GM21619 (cell line): ENCODE data around the gene HECW1.

ENCODE experiments used
- ATAC-seq: cut with Tn5 transposase; IDR thresholded peaks from one replicate; pipeline ENCODE4 v1.9.1; 2021; ENCODE audit not compliant: unreplicated experiment

Gene HECW1

DNA sequence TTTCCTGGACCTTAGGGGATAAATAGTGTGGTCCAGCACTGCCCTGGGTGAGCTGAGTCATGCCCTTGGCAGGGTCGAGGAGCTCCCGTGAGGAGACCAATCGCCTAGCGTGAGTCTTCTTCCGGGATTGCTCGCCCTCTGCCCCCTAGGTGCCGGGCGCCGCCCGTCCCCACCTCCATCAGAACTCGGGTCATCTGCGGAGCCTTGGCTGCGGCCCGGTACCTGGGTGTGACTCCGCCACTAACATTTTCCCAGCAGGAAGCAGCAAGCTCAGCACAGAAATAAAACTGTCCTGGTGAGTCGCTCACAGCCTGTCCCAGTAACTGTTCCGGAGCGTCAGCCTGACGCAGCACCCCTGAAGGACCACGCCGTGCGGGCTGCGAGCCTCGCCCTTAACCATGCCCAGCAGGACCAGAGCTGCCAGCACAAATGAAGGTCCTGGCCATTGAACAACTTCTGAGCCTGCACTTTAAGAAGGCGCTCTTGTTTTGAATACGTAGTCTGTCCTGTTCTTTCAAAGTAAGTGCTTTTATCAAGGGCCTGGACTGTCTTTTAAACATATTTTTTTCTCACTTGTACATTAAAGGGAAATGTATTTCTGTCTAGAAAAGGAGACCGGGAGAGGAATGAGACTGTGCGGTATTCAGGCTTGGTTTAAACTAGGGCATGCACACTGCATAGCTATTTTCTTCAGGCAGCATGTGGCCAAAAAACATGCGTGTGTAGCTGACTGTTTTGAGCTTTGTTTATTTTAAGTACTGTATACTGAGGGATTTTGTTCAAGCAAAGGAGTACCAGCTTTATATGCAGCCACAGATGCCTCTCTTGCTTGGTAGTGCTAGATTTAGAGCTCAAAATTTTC, 136.7 kb downstream of the HECW1 start:
- no peak for ATAC-seq

DNA sequence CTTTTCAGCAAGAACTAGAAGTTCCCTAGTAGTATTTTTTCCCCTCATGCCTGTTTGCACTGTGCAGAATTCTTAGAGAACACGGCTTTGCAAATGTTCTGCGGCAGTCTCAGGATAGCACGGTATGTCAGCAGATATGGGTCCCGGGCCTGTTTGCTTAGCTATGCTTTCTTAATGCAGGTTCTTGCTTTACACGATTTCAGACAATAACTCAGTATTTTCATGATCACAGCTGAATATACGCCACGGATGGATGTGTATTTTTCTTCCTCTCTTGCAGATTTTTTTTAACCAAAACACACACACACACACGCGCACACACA, 137.3 kb downstream of the HECW1 start:
- ATAC-seq, result no peak

- peak; percentile 76 for ATAC-seq
Measured at GRCh38 chr7:43260980-43261878, 148.8 kb downstream of the HECW1 start.

GRCh38 chr7:43265139-43265538, 152.7 kb downstream of the HECW1 start:
- ATAC-seq, result no peak

DNA sequence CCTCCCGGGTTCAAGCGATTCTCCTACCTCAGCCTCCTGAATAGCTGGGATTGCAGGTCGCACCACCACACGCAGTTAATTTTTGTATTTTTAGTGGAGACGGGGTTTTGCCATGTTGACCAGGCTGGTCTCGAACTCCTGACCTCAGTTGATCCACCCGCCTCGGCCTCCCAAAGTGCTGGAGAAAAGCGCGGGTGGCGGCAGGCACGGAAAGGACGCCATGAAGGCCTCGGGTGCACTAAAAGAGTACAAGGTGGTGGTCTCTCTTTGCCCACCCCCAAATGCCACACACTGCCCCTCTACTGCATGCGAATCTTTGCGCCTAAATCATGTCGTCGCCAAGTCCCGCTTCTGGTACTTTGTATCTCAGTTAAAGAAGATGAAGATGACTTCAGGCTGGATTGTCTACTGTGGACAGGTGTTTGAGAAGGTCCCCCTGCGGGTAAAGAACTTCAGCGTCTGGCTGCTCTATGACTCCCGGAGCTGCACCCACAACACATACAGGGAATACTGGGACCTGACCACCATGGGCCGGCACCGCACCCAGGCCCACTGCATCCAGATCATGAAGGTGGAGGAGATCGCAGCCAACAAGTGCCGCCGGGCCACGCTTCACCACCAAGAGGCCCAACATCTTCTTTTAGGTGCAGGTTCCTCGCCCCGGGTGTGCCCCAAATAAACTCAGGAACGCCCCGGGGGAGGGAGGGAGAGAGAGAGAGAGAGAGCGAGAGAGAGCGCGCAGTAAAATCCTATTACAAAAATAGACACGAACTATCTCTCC, 161.7 kb downstream of the HECW1 start:
- ATAC-seq, result no peak

DNA sequence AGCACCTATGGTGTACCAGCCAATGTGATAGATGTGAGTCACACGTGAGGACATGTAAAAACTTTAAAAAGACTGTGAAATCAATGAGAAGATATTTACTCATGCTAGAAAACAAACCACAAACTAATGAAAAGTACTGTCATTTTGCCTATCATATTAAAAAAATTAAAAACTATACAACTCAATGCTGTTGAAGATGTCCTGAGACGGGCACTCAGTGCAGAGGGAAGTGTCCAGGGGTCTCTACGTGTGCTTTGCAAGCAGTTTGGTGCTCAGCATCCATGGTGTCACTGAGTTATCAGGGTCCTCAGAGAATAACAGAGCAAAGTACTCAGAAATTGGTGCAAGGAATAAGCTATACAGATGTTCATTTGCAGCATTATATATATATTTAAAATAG, 162.3 kb downstream of the HECW1 start:
- ATAC-seq, result no peak

DNA sequence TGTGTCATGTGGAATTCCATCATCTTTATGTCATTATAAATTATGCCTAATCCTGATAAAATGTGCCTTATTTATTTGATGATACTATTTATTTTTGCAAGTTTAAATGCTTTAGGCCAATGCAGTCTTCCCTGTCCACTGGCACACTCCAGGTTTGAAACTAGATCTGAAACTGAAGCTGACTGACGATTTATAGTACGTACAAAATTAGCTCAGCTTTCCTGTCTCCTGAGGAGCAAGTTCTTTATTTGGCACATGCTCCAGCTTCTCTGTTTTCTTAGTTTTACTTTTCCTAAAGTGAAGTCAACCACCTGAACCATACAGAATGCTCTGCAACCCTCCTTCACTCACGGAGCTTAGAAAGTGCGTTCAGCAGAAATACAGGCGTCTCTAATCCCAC, 164.1 kb downstream of the HECW1 start:
- no peak for ATAC-seq

DNA sequence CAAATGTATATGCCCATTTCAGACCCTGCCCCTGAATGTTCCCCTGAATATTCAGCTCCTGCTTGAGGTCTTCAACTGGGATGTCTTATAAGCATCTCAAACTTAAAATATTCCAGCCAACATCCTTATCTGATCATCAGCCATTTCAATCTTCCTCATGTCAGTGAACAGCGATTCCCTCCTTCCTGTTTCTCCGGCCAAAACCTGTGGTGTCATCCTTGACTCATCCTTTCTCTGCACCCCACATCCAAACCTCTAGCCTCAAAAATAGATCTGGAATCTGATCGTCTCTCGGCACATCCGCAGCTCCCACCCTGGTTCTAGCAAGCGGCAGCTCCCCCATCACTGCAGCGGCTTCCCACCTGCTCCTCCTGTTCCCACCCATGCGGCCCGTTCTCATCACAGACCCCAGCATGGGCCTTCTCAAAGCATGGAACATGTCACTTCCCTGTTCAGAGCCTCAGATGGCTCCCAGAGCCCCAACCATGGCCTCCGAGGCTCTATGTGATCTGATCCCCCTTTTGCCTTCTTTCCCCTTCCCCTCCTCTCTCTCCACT, 165.7 kb downstream of the HECW1 start:
- no peak for ATAC-seq

DNA sequence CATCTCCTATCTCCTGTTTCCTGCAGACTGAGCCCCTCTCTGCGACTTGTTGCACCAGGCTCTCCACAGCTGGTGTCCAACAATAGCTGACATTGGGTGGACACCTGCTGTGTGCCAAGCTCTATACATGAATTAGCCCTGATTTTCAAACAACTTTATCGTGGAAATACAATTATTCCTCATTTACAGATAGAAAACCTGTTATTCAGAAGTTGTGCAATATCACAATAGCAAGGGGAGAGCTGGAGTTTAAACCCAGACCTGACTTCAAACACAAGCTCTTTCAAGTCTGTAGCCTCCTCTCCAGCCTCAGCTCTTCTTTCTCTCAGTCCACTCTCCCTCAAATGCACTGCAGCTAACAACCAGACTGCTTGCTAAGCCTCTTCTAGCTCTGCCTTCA, 168.8 kb downstream of the HECW1 start:
- no peak for ATAC-seq

DNA sequence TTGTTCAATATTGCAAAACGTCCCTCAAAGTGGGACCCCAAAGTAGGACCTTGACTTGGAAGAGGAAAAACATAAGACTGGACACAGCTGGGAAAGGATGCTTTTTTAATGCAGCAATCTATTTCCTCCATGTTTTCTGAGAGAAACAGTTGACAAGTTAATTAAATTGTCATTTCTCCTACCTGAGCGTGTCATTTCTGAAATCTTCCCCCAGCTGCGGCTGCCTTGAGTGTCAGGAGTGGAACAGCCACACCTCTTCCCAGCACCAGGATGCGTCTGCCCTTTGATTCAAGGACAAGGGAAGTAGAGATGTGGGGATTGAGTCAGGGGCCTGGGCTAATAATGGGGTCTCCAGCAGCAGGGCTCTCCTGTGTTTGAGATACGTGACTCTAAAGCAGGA, 171.3 kb downstream of the HECW1 start:
- ATAC-seq, result no peak

DNA sequence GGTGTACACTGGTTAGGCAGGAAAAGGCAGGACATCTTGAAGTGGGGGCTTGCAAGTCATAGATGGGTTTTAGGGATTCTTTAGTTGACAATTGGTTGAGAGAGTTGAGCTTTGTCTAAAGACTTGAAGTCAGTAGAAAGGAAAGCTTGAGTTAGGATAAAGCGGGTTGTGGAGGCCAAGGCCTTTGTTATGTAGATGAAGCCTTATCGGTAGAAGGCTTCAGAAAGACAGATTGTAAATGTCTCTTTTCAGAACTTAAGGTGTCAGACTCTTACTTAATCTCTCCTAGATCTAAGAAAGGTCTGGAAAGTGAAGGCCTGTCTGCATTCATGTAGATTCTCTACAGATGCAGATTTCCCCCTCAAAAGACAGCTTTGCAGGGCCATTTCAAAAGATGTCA, 177.4 kb downstream of the HECW1 start:
- no peak for ATAC-seq

DNA sequence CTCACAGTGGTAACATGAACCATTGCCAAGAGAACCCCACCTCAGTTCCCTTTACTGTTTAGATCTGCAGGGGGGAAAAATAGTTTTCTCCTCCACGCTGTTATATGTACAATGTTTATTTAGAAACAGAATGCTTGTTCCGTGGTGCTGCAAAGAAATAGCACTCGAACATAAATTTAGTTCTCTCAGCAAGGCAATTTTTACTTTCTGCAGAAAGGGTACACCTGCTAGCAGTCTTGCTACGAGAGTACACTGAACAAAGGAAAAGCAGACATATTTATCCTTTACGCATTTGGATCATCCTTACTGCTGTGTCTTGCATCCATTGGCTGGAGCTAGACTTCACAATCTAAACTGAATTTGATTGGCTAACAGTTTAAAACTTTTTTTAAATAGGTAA, 178.5 kb downstream of the HECW1 start:
- no peak for ATAC-seq

GRCh38 chr7:43291789-43292188, 179.3 kb downstream of the HECW1 start:
- no peak for ATAC-seq

DNA sequence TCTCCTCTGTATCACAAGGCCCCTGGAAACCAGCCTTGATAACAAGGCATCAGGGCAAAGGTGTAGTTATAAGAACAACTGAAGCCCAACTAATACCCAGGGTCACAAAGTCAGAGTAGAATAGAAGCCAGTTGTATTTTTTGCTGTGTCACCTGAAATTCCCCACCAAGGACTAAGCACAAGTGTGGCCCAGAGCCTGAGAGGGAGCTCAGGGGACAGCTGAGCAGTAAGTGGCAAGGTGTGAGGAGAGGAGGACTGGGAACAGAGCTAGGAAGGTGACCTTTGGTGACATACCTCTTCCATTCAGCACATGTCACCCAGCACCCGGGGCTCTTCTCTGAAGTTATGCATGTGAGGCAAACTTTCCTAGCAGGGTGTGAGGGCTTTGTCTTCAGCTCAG, 179.9 kb downstream of the HECW1 start:
- ATAC-seq, result no peak

- no peak for ATAC-seq
Measured at GRCh38 chr7:43294080-43294630, 181.7 kb downstream of the HECW1 start.

- ATAC-seq, result no peak
Measured at GRCh38 chr7:43295429-43295828, 183.0 kb downstream of the HECW1 start.

GRCh38 chr7:43296306-43296705, 183.9 kb downstream of the HECW1 start:
- no peak for ATAC-seq

- no peak for ATAC-seq
Measured at GRCh38 chr7:43298617-43299016, 186.2 kb downstream of the HECW1 start.

GRCh38 chr7:43300121-43300520, 187.7 kb downstream of the HECW1 start:
- no peak for ATAC-seq

DNA sequence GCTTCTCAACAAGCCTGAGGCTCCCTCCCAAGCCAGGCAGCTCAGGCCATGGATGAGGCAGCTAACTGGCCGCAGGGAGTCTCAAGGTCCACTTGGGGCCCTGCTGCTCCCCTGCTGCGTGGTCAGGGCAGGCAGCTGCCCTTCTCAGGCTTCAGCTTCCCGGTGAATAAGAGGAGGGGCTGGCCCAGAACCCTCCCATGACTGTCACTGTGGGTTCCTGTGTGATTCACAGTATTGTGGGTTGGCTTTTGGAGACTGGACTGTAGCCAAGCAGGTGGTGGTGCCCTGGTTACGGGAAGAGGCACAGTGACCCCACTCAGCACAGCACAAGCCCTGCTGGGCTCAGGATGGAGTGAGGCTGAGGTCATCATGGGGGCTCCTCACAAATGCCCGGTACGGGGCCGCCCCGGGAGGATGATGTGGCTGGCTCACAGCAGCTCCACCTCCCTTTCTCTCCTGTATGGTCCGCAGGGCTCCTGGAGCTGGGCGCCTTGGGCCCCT, 189.8 kb downstream of the HECW1 start:
- ATAC-seq, result no peak
